ENCODE results near the gene SYNDIG1L. TPM values are rescaled to one million over a fixed set of nuclear protein-coding genes. Genes with fewer than 3 reads are reported as not detected.
"Not testable (repeated sequence)": the region's sequence is repeated elsewhere in the genome, so short reads cannot be mapped to it uniquely, and the experiment has no call there.

The SYNDIG1L gene
- total RNA-seq, 3 donors from 2014 or later (not counting 1 experiment from before 2014, with no cell fraction given): 0.30 TPM; not detected in 2

DNA sequence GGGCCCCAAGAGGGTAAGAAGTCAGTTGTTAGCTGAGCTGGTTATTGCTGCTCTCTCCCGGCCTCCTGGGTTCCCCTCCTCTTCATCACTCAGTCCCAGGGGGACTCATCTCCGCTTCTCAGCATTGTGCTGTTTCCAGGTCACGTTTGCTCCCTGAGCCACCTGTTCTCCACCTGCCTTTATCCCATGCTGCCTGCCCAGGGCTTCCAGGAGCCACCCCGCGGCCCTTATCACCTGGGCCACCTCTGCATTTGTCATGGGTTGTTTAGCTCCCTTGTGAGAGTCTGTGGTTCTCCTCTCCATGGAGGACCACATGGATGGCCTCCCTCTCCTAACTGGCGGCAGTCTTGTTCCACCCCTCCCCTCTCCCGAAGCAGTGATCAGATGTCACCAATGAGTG, 36.0 kb downstream of the SYNDIG1L start:
- Mint-ChIP-seq H3K4me3 (no peak overlapping the region), H3K4me1 (no peaks in the 10 kb centered on the region), H3K9me3 (no peaks in the 10 kb centered on the region), H3K27ac (no peak overlapping the region), H3K27me3 (ENCODE audit: low read depth in 2 of 2) (peaks cover 8 to 29% of the 10 kb centered on the region in 2 donors), H3K36me3 (no peaks in the 10 kb centered on the region)
- intact Hi-C loops (cut with micrococcal nuclease): no loop called here
- Histone ChIP-seq H3K9me3 (ENCODE audit: control insufficient read depth, insufficient read depth, low read length) (no peaks in the 10 kb centered on the region), H3K27me3 (ENCODE audit: control insufficient read depth, insufficient read depth, low read length) (no peaks in the 10 kb centered on the region), H3K36me3 (ENCODE audit: control insufficient read depth, insufficient read depth, low read length) (no peaks in the 10 kb centered on the region), H3K27ac (ENCODE audit: low read length) (no peak overlapping the region), H3K4me3 (ENCODE audit: low read length) (no peak overlapping the region), H3K4me1 (ENCODE audit: control insufficient read depth, insufficient read depth, low read length) (no peaks in the 10 kb centered on the region)
- no peak for TF ChIP-seq CTCF (IDR thresholded peaks at IDR 0.05)
- WGBS (ENCODE audit: insufficient coverage): 84% methylated on average over 7 of the region's 7 CpGs
- DNase-seq (no peak), ATAC-seq (no peak)

DNA sequence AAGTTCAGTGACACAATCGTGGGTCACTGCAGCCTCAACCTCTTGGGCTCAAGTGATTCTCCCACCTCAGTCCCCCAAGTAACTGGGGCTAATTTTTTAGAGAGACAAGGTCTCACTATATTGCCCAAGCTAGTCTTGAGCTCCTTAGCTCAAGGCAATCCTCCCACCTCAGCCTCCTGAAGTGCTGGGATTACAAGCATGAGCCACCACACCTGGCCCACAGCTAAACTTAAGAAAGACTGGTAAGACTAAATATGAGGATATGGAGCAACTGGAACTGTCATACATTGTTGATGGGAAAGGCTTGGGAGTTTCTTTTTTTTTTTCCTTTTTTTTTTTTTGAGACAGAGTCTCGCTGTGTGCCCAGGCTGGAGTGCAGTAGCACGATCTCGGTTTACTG, 43.8 kb downstream of the SYNDIG1L start:
- Histone ChIP-seq H3K36me3 (ENCODE audit: control insufficient read depth, insufficient read depth, low read length) (no peaks in the 10 kb centered on the region), H3K9me3 (ENCODE audit: control insufficient read depth, insufficient read depth, low read length) (no peaks in the 10 kb centered on the region), H3K27me3 (ENCODE audit: control insufficient read depth, insufficient read depth, low read length) (no peaks in the 10 kb centered on the region), H3K27ac (ENCODE audit: low read length) (no peak overlapping the region), H3K4me1 (ENCODE audit: control insufficient read depth, insufficient read depth, low read length) (no peaks in the 10 kb centered on the region), H3K4me3 (ENCODE audit: low read length) (no peak overlapping the region)
- DNase-seq (no peak), ATAC-seq (no peak)
- Mint-ChIP-seq H3K27me3 (ENCODE audit: low read depth in 2 of 2) (peaks cover 6 to 18% of the 10 kb centered on the region in 2 donors), H3K4me3 (no peak overlapping the region), H3K27ac (no peak overlapping the region), H3K4me1 (no peaks in the 10 kb centered on the region), H3K36me3 (no peaks in the 10 kb centered on the region), H3K9me3 (no peaks in the 10 kb centered on the region)
- WGBS (ENCODE audit: insufficient coverage): 91% methylated on average over 3 of the region's 4 CpGs
- intact Hi-C loops (cut with micrococcal nuclease): no loop called here
- no peak for TF ChIP-seq CTCF (IDR thresholded peaks at IDR 0.05)

DNA sequence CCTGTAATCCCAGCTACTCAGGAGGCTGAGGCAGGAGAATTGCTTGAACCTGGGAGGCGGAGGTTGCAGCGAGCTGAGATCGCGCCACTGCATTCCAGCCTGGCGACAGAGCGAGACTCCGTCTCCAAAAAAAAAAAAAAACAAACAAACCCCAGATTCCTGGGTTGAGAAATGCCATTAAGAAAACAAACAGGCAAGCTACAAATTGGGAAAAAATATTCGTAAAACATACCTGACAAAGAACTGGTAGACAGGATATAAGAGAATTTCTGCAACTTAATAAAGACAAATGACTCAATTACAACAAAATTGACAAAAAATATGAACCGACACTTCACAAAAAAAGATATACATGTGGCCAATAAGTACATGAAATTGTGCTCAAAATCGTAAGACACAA, 44.4 kb downstream of the SYNDIG1L start:
- H3K9me3 Mint-ChIP-seq; H3K36me3 ChIP-seq (ENCODE audit: control insufficient read depth, insufficient read depth, low read length); H3K4me3 ChIP-seq (ENCODE audit: low read length); H3K9me3 ChIP-seq (ENCODE audit: control insufficient read depth, insufficient read depth, low read length); H3K4me3 Mint-ChIP-seq; H3K4me1 Mint-ChIP-seq; H3K27ac Mint-ChIP-seq; H3K27ac ChIP-seq (ENCODE audit: low read length); H3K27me3 ChIP-seq (ENCODE audit: control insufficient read depth, insufficient read depth, low read length); H3K36me3 Mint-ChIP-seq; DNase-seq; ATAC-seq; H3K4me1 ChIP-seq (ENCODE audit: control insufficient read depth, insufficient read depth, low read length); intact Hi-C loops (cut with micrococcal nuclease): not testable (repeated sequence)
- peaks cover 6 to 18% of the 10 kb centered on the region in 2 donors for H3K27me3 Mint-ChIP-seq (ENCODE audit: low read depth in 2 of 2)
- 93% methylated on average over 10 of the region's 10 CpGs for WGBS (ENCODE audit: insufficient coverage)

- Histone ChIP-seq H3K9me3 (ENCODE audit: control insufficient read depth, insufficient read depth, low read length) (no peaks in the 10 kb centered on the region), H3K4me3 (ENCODE audit: low read length) (no peak overlapping the region), H3K27me3 (ENCODE audit: control insufficient read depth, insufficient read depth, low read length) (no peaks in the 10 kb centered on the region), H3K4me1 (ENCODE audit: control insufficient read depth, insufficient read depth, low read length) (no peaks in the 10 kb centered on the region), H3K27ac (ENCODE audit: low read length) (no peak overlapping the region), H3K36me3 (ENCODE audit: control insufficient read depth, insufficient read depth, low read length) (no peaks in the 10 kb centered on the region)
- H3K4me3 Mint-ChIP-seq: no peak overlapping the region
- intact Hi-C loops (cut with micrococcal nuclease): no loop called here
- no peak overlapping the region for H3K27ac Mint-ChIP-seq
- no peak for ATAC-seq
- no peaks in the 10 kb centered on the region for H3K36me3 Mint-ChIP-seq
- no peaks in the 10 kb centered on the region for H3K4me1 Mint-ChIP-seq
- no peaks in the 10 kb centered on the region for H3K9me3 Mint-ChIP-seq
- peaks cover 9 to 11% of the 10 kb centered on the region in 2 donors for H3K27me3 Mint-ChIP-seq (ENCODE audit: low read depth in 2 of 2)
- 94% methylated on average over 13 of the region's 13 CpGs for WGBS (ENCODE audit: insufficient coverage)
- DNase-seq: no peak
- no peak for TF ChIP-seq CTCF (IDR thresholded peaks at IDR 0.05)
Observed at GRCh38 chr14:74380845-74381244, 45.2 kb downstream of the SYNDIG1L start.
